AG04450 (cell line): Measurements from ENCODE around the gene RAB29. TPM values are rescaled to one million over a fixed set of nuclear protein-coding genes. Genes with fewer than 3 reads are reported as not detected.
A peak's percentile ranks its signal among the peaks of the same experiment; 100 is the strongest.

Experiments
- CTCF ChIA-PET: fragments of 300-600, 350-600 bp; formaldehyde crosslinking; extraction: SDS; loops from one replicate; lab custom pipeline; 2022; ENCODE audit warnings: antibody characterized with exemption, inconsistent platforms; lab: Charles Lee
- POLR2A ChIA-PET: fragments of 350-600 bp; formaldehyde crosslinking; extraction: SDS; loops from one replicate; lab custom pipeline; 2021; ENCODE audit warnings: antibody characterized with exemption, inconsistent platforms; lab: Yijun Ruan, JAX
- DNase-seq: peaks from one replicate; pipeline ENCODE4 v3.0.0-alpha.2; 2011; ENCODE audit warnings: low read depth, low spot score
- H3K27ac ChIP-seq: one replicate; pipeline ENCODE4 v1.5.1; 2012; ENCODE audit warnings: low read depth, low read length, control low read depth
- H3K27me3 ChIP-seq: one replicate; pipeline ENCODE4 v1.6.0; 2012; ENCODE audit warnings: low read length; ENCODE audit not compliant: control insufficient read depth, insufficient read depth
- H3K4me3 ChIP-seq: 2 replicates; pipeline ENCODE4 v1.5.1; 2011; ENCODE audit warnings: mild to moderate bottlenecking, low read depth, low read length, control low read depth
- H3K9me3 ChIP-seq: 2 replicates; pipeline ENCODE4 v1.5.1; 2012; ENCODE audit warnings: low read length; ENCODE audit not compliant: control insufficient read depth, insufficient read depth
- polyA plus RNA-seq: library from polyadenylated mRNA; depleted of rRNA; stranded (reverse); fragments of >200 nt; gene quantifications from 2 replicates; pipeline ENCODE4 v1.2.3, GENCODE V29; 2011
- TF ChIP-seq, protein P1 (sequence below): IDR thresholded peaks from 2 replicates; pipeline ENCODE4 v1.5.1; 2011; ENCODE audit warnings: low read depth, low read length, control low read depth, inconsistent platforms

RAB29 gene
- polyA plus RNA-seq, 1 experiment = 14.6 TPM

GRCh38 chr1:205774198-205775014 is 876 bp downstream of the RAB29 start:
- H3K9me3 ChIP-seq = no peaks in the 10 kb centered on the region; the same call in 1 of the 2 replicates
- H3K4me3 ChIP-seq = peak overlapping the region; percentile 97
- POLR2A ChIA-PET = interaction anchor here (0.6 to 1.4 kb wide), 3 partner anchors 25 to 35 kb away, joined by 6 to 7 read pairs (median 6); partner anchors contain the start of gene NUCKS1
- CTCF ChIA-PET = interaction anchor here (0.6 to 3.0 kb wide), 4 partner anchors 17 to 203 kb away, joined by 4 to 11 read pairs (median 5); no protein-coding TSS in a partner anchor
- H3K27ac ChIP-seq = peak overlapping the region; percentile 47
- H3K27me3 ChIP-seq = peaks cover 2% of the 10 kb centered on the region
- TF ChIP-seq, protein P1, sequence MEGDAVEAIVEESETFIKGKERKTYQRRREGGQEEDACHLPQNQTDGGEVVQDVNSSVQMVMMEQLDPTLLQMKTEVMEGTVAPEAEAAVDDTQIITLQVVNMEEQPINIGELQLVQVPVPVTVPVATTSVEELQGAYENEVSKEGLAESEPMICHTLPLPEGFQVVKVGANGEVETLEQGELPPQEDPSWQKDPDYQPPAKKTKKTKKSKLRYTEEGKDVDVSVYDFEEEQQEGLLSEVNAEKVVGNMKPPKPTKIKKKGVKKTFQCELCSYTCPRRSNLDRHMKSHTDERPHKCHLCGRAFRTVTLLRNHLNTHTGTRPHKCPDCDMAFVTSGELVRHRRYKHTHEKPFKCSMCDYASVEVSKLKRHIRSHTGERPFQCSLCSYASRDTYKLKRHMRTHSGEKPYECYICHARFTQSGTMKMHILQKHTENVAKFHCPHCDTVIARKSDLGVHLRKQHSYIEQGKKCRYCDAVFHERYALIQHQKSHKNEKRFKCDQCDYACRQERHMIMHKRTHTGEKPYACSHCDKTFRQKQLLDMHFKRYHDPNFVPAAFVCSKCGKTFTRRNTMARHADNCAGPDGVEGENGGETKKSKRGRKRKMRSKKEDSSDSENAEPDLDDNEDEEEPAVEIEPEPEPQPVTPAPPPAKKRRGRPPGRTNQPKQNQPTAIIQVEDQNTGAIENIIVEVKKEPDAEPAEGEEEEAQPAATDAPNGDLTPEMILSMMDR = no peak
- DNase-seq = no peak

DNA sequence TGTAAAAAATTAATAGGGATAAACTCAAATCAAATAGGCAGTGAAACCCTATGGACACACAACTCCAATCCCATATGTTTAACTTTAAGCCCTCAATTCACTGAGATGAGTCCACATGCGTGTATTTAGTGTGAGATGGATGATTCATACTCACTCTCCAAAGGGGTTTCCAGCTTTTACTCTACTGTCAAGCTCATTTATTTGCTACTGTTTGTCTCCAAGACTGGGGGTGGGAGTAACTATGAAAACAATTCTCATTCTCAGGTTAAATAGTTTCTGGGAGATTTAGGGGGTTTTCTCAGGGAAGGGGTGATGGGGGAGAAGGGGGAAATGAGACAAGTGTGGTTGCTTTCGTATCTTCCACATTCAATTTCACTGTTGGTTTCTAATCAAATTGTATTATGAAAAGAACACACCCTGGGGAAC is 2.7 kb downstream of the RAB29 start:
- ChIA-PET CTCF (interaction anchor here (0.6 to 1.3 kb wide), 4 partner anchors 33 to 1140 kb away, joined by 3 to 10 read pairs (median 4); no protein-coding TSS in a partner anchor), POLR2A (no interaction called here)
- H3K27ac ChIP-seq = no peak overlapping the region
- no peak for DNase-seq
- no peak overlapping the region for H3K4me3 ChIP-seq
- TF ChIP-seq, protein P1 = no peak
- H3K9me3 ChIP-seq = no peaks in the 10 kb centered on the region; the same call in 1 of the 2 replicates
- H3K27me3 ChIP-seq = no peaks in the 10 kb centered on the region

- ChIA-PET POLR2A (no interaction called here), CTCF (interaction anchor here (0.8 to 1.1 kb wide), 3 partner anchors 21 to 149 kb away, joined by 3 read pairs; no protein-coding TSS in a partner anchor)
- Histone ChIP-seq H3K27ac (no peak overlapping the region), H3K4me3 (no peak overlapping the region), H3K9me3 (no peaks in the 10 kb centered on the region; the same call in 1 of the 2 replicates), H3K27me3 (no peaks in the 10 kb centered on the region)
- no peak for DNase-seq
- TF ChIP-seq, protein P1 = no peak
These were observed 4.7 kb downstream of the RAB29 start for GRCh38 chr1:205770618-205771017.

DNA sequence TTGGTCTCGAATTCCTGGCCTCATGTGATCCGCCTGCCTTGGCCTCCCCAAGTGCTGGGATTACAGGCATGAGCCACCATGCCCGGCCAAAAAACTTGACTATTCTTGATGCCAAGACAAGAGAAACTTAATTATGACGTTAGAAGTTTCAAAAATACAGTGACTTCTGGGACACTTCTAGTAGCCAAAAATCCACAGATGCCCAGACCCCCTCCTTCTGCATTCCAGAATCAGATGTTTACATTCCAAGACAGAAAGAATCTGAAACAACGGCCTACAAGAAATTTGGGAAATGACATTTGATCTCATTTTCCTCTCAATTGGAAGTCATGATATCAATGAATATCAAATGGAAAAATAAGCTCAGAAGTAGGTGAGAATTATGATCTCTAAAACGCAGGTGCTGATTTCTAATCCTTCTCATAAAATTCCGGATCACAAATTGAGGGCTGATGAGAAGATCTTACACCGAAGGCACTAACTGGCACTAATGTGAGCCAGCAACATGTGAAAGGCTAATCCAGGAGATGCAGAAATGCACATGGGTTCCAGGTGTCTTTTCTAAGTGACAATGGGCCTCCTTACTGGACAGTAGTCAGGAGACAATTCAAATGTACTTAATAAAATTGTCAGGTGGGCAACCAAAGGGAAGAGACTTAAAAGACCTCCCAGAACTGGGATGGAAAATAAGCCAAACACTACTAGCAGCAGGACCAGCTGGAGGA is 5.5 kb downstream of the RAB29 start:
- no peak for DNase-seq
- CTCF ChIA-PET = interaction anchor here (0.8 to 1.1 kb wide), 3 partner anchors 22 to 150 kb away, joined by 3 read pairs; no protein-coding TSS in a partner anchor
- POLR2A ChIA-PET = no interaction called here

More for the DNA sequence above, 5.5 kb downstream of the RAB29 start:
- Histone ChIP-seq H3K27ac (no peak overlapping the region), H3K9me3 (no peaks in the 10 kb centered on the region), H3K27me3 (no peaks in the 10 kb centered on the region), H3K4me3 (no peak overlapping the region)
- TF ChIP-seq, protein P1 = no peak
